H1 (cell line): ENCODE results near the gene CCDC91. TPM values are rescaled to one million over a fixed set of nuclear protein-coding genes. Genes with fewer than 3 reads are reported as not detected.
"Not testable (repeated sequence)": the region's sequence is repeated elsewhere in the genome, so short reads cannot be mapped to it uniquely, and the experiment has no call there.

Experiments used
- CTCF ChIA-PET: fragments of 300-600 bp; sonication (Branson Sonifier 250); formaldehyde crosslinking; loops from one replicate; lab custom pipeline; 2021; ENCODE audit not compliant: partially characterized antibody; lab: Charles Lee
- POLR2A ChIA-PET: fragments of 300-600 bp; sonication (Branson Sonifier 250); formaldehyde crosslinking; loops from one replicate; lab custom pipeline; 2021; ENCODE audit warnings: inconsistent platforms; ENCODE audit not compliant: partially characterized antibody; lab: Charles Lee
- DNase-seq, 2 experiments: peaks; one replicate each; pipeline versions ENCODE4 v3.0.0 to v3.0.0-alpha.2; 2010 to 2022; ENCODE audit warnings: low spot score in 2 of 2, low read depth in 1 of 2, mixed read lengths in 1 of 2
- FAIRE-seq: peaks from 2 replicates; lab custom pipeline; 2011; peaks lifted over from hg19 to GRCh38; lab: Jason Lieb, UNC
- H2AFZ ChIP-seq: 2 replicates; pipeline ENCODE4 v1.8.1; 2012; ENCODE audit warnings: low read length, inconsistent platforms
- H2AK5ac ChIP-seq: 2 replicates; pipeline ENCODE4 v1.6.1; 2013; ENCODE audit warnings: low read depth, low read length
- H2BK120ac ChIP-seq: replicated peaks from 2 replicates; pipeline ENCODE3; 2013; ENCODE audit warnings: low read depth, low read length, inconsistent platforms
- H2BK12ac ChIP-seq: 2 replicates; pipeline ENCODE4 v1.6.1; 2013; ENCODE audit warnings: low read depth, low read length
- H2BK15ac ChIP-seq: 2 replicates; pipeline ENCODE4 v1.6.1; 2013; ENCODE audit warnings: low read length
- H2BK20ac ChIP-seq: 2 replicates; pipeline ENCODE4 v1.6.1; 2013; ENCODE audit warnings: low read length
- H2BK5ac ChIP-seq: 2 replicates; pipeline ENCODE4 v1.6.1; 2013; ENCODE audit warnings: low read depth, low read length
- H3K14ac ChIP-seq: 2 replicates; pipeline ENCODE4 v1.6.1; 2013; ENCODE audit warnings: inconsistent platforms; ENCODE audit not compliant: insufficient read length
- H3K18ac ChIP-seq: 2 replicates; pipeline ENCODE4 v1.6.1; 2013; ENCODE audit warnings: low read length; ENCODE audit errors: extremely low read depth
- H3K23ac ChIP-seq: 2 replicates; pipeline ENCODE4 v1.6.1; 2013; ENCODE audit warnings: inconsistent platforms; ENCODE audit not compliant: insufficient read length
- H3K23me2 ChIP-seq: 2 replicates; pipeline ENCODE4 v1.6.1; 2013; ENCODE audit warnings: low read depth, low read length
- H3K27ac ChIP-seq: 2 replicates; pipeline ENCODE4 v1.6.1; 2011; ENCODE audit warnings: low read depth, low read length, inconsistent platforms
- H3K27me3 ChIP-seq, 4 experiments: replicated peaks in 1 of 4; 1 replicate in 1 of 4; 2 replicates in 3 of 4; pipeline versions ENCODE4 v1.6.1 to v1.8.1; 2011 to 2013; ENCODE audit warnings: low read length in 3 of 4, mild to moderate bottlenecking in 3 of 4, inconsistent platforms in 2 of 4, mixed read lengths in 2 of 4, moderate library complexity in 1 of 4; ENCODE audit not compliant: control insufficient read depth in 3 of 4, insufficient read depth in 3 of 4; ENCODE audit errors: extremely low read depth in 1 of 4
- H3K36me3 ChIP-seq, 4 experiments: 2 replicates each; pipeline versions ENCODE4 v1.6.1 to v1.8.1; 2011 to 2013; ENCODE audit warnings: mild to moderate bottlenecking in 4 of 4, low read length in 3 of 4, moderate library complexity in 2 of 4, control low read depth in 1 of 4, inconsistent platforms in 1 of 4; ENCODE audit not compliant: insufficient read depth in 4 of 4, control insufficient read depth in 2 of 4
- H3K4ac ChIP-seq: replicated peaks from 2 replicates; pipeline ENCODE3; 2013; ENCODE audit warnings: low read length, low read depth, mixed read lengths, inconsistent platforms; ENCODE audit not compliant: insufficient read length
- H3K4me1 ChIP-seq, 4 experiments: replicated peaks in 1 of 4; 1 replicate in 1 of 4; 2 replicates in 3 of 4; pipeline versions ENCODE4 v1.6.1 to v1.8.1; 2011 to 2013; ENCODE audit warnings: low read length in 3 of 4, inconsistent platforms in 2 of 4, mixed read lengths in 1 of 4; ENCODE audit not compliant: insufficient read depth in 4 of 4, control insufficient read depth in 3 of 4
- H3K4me2 ChIP-seq, 2 experiments: 2 replicates each; pipeline versions ENCODE4 v1.6.1 to v1.8.1; 2011 to 2013; ENCODE audit warnings: low read depth in 2 of 2, low read length in 2 of 2, control low read depth in 1 of 2, inconsistent platforms in 1 of 2, mild to moderate bottlenecking in 1 of 2; ENCODE audit not compliant: insufficient read depth in 1 of 2
- H3K4me3 ChIP-seq, 4 experiments: fragments of 200-600, 300-600 bp in 1 of 4; sonication (generic), shearing (Covaris generic), sonication (Bioruptor Twin) in 1 of 4; 2 replicates each; pipeline versions ENCODE4 v1.5.1 to v1.8.1; 2011 to 2016; ENCODE audit warnings: low read length in 4 of 4, low read depth in 3 of 4, control low read depth in 2 of 4, inconsistent platforms in 2 of 4, mild to moderate bottlenecking in 2 of 4, mixed read lengths in 1 of 4, moderate library complexity in 1 of 4; ENCODE audit not compliant: insufficient read depth in 2 of 4; ENCODE audit errors: extremely low read depth in 1 of 4
- H3K56ac ChIP-seq: replicated peaks from 2 replicates; pipeline ENCODE3; 2013; ENCODE audit warnings: low read depth, mild to moderate bottlenecking, mixed read lengths, low read length, inconsistent platforms; ENCODE audit not compliant: insufficient read length
- H3K79me1 ChIP-seq: 2 replicates; pipeline ENCODE4 v1.6.1; 2013; ENCODE audit warnings: low read depth, low read length, control low read depth
- H3K79me2 ChIP-seq, 2 experiments: 2 replicates each; pipeline versions ENCODE4 v1.6.1 to v1.8.1; 2012 to 2013; ENCODE audit warnings: low read length in 2 of 2, mild to moderate bottlenecking in 2 of 2, inconsistent platforms in 1 of 2; ENCODE audit not compliant: insufficient read depth in 2 of 2, control insufficient read depth in 1 of 2
- H3K9ac ChIP-seq, 4 experiments: replicated peaks in 1 of 4; 1 replicate in 1 of 4; 2 replicates in 3 of 4; pipeline versions ENCODE4 v1.6.1 to v1.8.1; 2011 to 2013; ENCODE audit warnings: low read depth in 3 of 4, low read length in 3 of 4, control low read depth in 2 of 4, mild to moderate bottlenecking in 2 of 4, moderate library complexity in 2 of 4, inconsistent platforms in 1 of 4; ENCODE audit errors: extremely low read depth in 1 of 4
- H3K9me3 ChIP-seq, 2 experiments: 2 replicates each; pipeline versions ENCODE4 v1.6.1 to v1.8.1; 2012 to 2013; ENCODE audit warnings: mild to moderate bottlenecking in 2 of 2, moderate library complexity in 2 of 2, control low read depth in 1 of 2, inconsistent platforms in 1 of 2, low read depth in 1 of 2, low read length in 1 of 2, mixed read lengths in 1 of 2; ENCODE audit not compliant: insufficient read depth in 2 of 2
- H4K20me1 ChIP-seq, 2 experiments: replicated peaks in 1 of 2; 2 replicates each; pipeline versions ENCODE3 to v1.8.1; 2011 to 2013; ENCODE audit warnings: inconsistent platforms in 2 of 2, low read length in 2 of 2, mild to moderate bottlenecking in 1 of 2; ENCODE audit not compliant: insufficient read depth in 2 of 2, control insufficient read depth in 1 of 2
- H4K5ac ChIP-seq: 2 replicates; pipeline ENCODE4 v1.6.1; 2013; ENCODE audit warnings: low read length, low read depth, mixed read lengths, inconsistent platforms; ENCODE audit not compliant: insufficient read length
- H4K8ac ChIP-seq: 2 replicates; pipeline ENCODE4 v1.8.0; 2013; ENCODE audit warnings: mild to moderate bottlenecking, moderate library complexity, low read length, inconsistent platforms; ENCODE audit not compliant: insufficient read depth; ENCODE audit errors: extremely low read depth
- H4K91ac ChIP-seq: replicated peaks from 2 replicates; pipeline ENCODE3; 2013; ENCODE audit warnings: low read length, mixed read lengths, inconsistent platforms; ENCODE audit not compliant: insufficient read length
- WGBS, 2 experiments: shearing (Covaris generic) in 1 of 2; methylation state at CpG; one replicate each; pipeline versions ENCODE4 v1.1.6 to v1.1.7; 2013 to 2015; ENCODE audit warnings: low lambda C conversion rate in 2 of 2, mixed read lengths in 2 of 2, inconsistent platforms in 1 of 2, low coverage in 1 of 2, missing lambda C conversion rate in 1 of 2; ENCODE audit not compliant: insufficient replicate concordance in 2 of 2, insufficient coverage in 1 of 2, insufficient read length in 1 of 2; ENCODE audit errors: extremely low coverage in 1 of 2, missing lambda C conversion rate in 1 of 2; 5-methylcytosine and 5-hydroxymethylcytosine counted together
- polyA plus RNA-seq, 7 experiments: library from polyadenylated mRNA; depleted of rRNA in 3 of 7; stranded (reverse) in 5 of 7; unstranded in 2 of 7; fragments of >200 nt in 5 of 7; fragments of 200-250 nt in 2 of 7; gene quantifications; 1 replicate in 5 of 7; 2 replicates in 1 of 7; 4 replicates in 1 of 7; pipeline versions ENCODE4 v1.2.1 to v1.2.3, GENCODE V29; 2011 to 2013; ENCODE audit warnings: missing spikeins in 2 of 7, mixed read lengths in 2 of 7
- total RNA-seq: library from RNA; stranded (reverse); fragmentation: NEBNext Ultra II Directional; extraction: Animal tissue kit (Norgen Biotek cat#: 25700); gene quantifications from 2 replicates; pipeline ENCODE4 v1.2.1, GENCODE V29; 2021

Gene CCDC91
- total and polyA plus RNA-seq, 2 of the 8 experiments (the other 6 are each of a cell fraction or from before 2014, with no cell fraction given): 8.6 to 23.1 TPM

DNA sequence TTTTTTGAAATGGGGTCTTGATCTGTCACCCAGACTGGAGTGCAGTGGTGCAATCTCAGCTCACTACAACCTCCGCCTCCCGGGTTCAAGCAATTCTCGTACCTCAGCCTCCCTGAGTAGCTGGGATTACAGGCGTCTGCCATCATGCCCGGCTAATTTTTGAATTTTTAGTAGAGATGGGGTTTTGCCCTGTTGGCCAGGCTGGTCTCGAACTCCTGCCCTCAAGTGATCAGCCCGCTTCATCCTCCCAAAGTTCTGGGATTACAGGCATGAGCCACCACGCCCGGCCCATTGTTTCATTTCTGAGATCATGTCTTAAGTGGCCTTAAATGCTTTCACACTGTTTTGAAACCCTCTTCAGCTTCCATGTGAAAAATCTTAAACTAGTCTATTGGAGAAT lies 281.5 kb downstream of the CCDC91 start:
- H3K27me3 ChIP-seq, H2BK15ac ChIP-seq, H3K79me1 ChIP-seq, FAIRE-seq, H3K27ac ChIP-seq, H2BK120ac ChIP-seq, H4K8ac ChIP-seq, H3K14ac ChIP-seq, H3K4me3 ChIP-seq, H3K18ac ChIP-seq, H3K56ac ChIP-seq, H3K4me1 ChIP-seq, H3K9ac ChIP-seq, H3K79me2 ChIP-seq, H3K36me3 ChIP-seq, H2AK5ac ChIP-seq, H4K20me1 ChIP-seq, H2BK5ac ChIP-seq, H4K91ac ChIP-seq, H3K9me3 ChIP-seq, H2BK12ac ChIP-seq, H2BK20ac ChIP-seq, DNase-seq, H3K23ac ChIP-seq, H2AFZ ChIP-seq, H3K4ac ChIP-seq, POLR2A ChIA-PET, H4K5ac ChIP-seq, H3K4me2 ChIP-seq, H3K23me2 ChIP-seq: not testable (repeated sequence)
- 91% methylated on average over 9 of the region's 9 CpGs; no CpG with 5 or more reads in 1 of the 2 experiments for WGBS, 2 experiments
- CTCF ChIA-PET: interaction anchor here (0.7 to 1.9 kb wide), 2 partner anchors 383 to 401 kb away, joined by 3 to 9 read pairs; no protein-coding TSS in a partner anchor

DNA sequence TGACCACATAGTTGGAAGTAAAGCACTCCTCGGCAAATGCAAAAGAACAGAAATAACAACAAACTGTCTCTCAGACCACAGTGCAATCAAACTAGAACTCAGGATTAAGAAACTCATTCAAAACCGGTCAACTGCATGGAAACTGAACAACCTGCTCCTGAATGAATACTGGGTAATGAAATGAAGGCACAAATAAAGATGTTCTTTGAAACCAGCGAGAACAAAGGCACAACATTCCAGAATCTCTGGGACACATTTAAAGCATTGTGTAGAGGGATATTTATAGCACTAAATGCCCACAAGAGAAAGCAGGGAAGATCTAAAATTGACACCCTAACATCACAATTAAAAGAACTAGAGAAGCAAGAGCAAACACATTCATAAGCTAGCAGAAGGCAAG lies 285.9 kb downstream of the CCDC91 start:
- H3K23me2 ChIP-seq, H3K14ac ChIP-seq, H4K5ac ChIP-seq, H3K79me2 ChIP-seq, H3K4ac ChIP-seq, H3K18ac ChIP-seq, H3K23ac ChIP-seq, H3K9ac ChIP-seq, H4K91ac ChIP-seq, H2AFZ ChIP-seq, H2BK20ac ChIP-seq, H4K20me1 ChIP-seq, H2BK120ac ChIP-seq, H3K27me3 ChIP-seq, FAIRE-seq, H2AK5ac ChIP-seq, H3K27ac ChIP-seq, H3K4me3 ChIP-seq, POLR2A ChIA-PET, H3K79me1 ChIP-seq, H4K8ac ChIP-seq, H3K36me3 ChIP-seq, H3K4me2 ChIP-seq, H2BK12ac ChIP-seq, H3K9me3 ChIP-seq, H3K56ac ChIP-seq, DNase-seq, H2BK5ac ChIP-seq, H2BK15ac ChIP-seq, CTCF ChIA-PET, H3K4me1 ChIP-seq: not testable (repeated sequence)
- 87% methylated on average over 3 of the region's 3 CpGs; no CpG with 5 or more reads in 1 of the 2 experiments for WGBS, 2 experiments
